Mononuclear cell (primary cell): ENCODE data around the gene MVP. TPM values are rescaled to one million over a fixed set of nuclear protein-coding genes. Genes with fewer than 3 reads are reported as not detected.

Source experiments
- H3K27me3 ChIP-seq: 2 replicates; pipeline ENCODE4 v1.6.0; 2011; ENCODE audit warnings: low read length, control low read depth; ENCODE audit not compliant: insufficient read depth
- H3K4me1 ChIP-seq: 2 replicates; pipeline ENCODE4 v1.5.1; 2011; ENCODE audit warnings: mild to moderate bottlenecking, low read length, control low read depth; ENCODE audit not compliant: insufficient read depth
- H3K4me3 ChIP-seq: 2 replicates; pipeline ENCODE4 v1.5.1; 2011; ENCODE audit warnings: mild to moderate bottlenecking, low read length, moderate library complexity
- H3K9me3 ChIP-seq: 2 replicates; pipeline ENCODE4 v1.5.1; 2011; ENCODE audit warnings: low read depth, mild to moderate bottlenecking, control low read depth, low read length
- total RNA-seq: library from RNA; depleted of rRNA; stranded (reverse); fragments of >200 nt; gene quantifications from one replicate; pipeline ENCODE4 v1.2.3, GENCODE V29; 2012

MVP gene
- total RNA-seq, 1 donor = 75.6 TPM

DNA sequence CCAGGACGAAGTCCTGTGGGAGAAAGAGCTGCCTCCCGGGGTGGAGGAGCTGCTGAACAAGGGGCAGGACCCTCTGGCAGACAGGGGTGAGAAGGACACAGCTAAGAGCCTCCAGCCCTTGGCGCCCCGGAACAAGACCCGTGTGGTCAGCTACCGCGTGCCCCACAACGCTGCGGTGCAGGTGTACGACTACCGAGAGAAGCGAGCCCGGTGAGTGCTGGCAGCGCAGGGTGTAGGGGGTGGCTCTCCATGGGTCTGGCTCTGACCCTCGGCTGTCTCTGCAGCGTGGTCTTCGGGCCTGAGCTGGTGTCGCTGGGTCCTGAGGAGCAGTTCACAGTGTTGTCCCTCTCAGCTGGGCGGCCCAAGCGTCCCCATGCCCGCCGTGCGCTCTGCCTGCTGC lies 21.4 kb downstream of the MVP start:
- Histone ChIP-seq H3K27me3 (no peaks in the 10 kb centered on the region), H3K4me3 (no peak overlapping the region), H3K9me3 (no peaks in the 10 kb centered on the region), H3K4me1 (no peaks in the 10 kb centered on the region)

DNA sequence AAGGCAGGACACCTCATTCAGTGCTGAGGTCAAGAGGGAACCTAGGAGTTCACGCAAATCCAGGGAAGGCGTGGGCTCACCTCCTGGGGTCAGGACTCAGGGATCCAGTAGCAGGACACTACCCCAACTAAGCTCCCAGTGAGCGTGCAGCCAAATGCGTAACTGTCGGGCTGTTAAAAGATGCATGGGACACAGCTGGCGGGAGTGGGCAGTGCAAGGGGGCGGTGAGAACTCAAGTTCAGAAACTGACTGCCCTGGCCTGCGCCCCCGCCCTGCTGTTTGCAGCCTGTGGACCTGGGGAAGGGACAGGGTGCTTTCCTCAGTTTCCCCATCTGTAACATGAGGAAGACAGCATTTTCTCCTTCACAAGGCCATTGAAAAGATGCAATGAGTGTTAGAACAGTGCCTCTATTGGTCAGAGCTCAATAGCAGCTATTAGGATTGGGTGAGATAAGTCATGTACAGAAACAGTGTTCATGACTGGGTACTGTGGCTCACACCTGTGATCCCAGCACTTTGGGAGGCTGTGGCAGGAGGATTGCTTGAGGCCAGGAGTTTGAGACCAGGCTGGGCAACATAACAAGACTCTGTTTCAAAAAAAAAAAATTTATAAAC lies 22.6 kb downstream of the MVP start:
- H3K9me3 ChIP-seq = no peaks in the 10 kb centered on the region
- no peak overlapping the region for H3K4me3 ChIP-seq
- no peaks in the 10 kb centered on the region for H3K27me3 ChIP-seq
- no peaks in the 10 kb centered on the region for H3K4me1 ChIP-seq

DNA sequence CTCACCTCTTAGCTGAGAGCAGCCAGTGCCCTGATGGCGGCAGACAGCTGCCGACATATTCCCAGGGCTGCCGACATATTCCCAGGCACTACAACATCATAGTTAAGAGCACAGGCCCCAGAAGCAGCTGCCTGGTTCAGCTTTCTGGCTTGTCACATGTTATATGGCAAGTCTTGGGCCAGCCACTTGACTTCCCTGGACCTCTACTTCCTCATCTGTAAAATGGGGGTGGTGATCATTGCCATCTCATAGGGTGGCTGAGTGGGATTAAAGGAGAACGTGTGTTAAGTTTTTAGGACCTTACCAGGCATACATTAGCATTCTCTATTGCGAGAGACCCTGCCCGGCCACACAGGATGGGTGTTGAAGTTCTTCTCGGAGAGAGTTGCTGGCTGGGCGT lies 23.7 kb downstream of the MVP start:
- Histone ChIP-seq H3K4me1 (no peaks in the 10 kb centered on the region), H3K9me3 (no peaks in the 10 kb centered on the region), H3K4me3 (no peak overlapping the region), H3K27me3 (no peaks in the 10 kb centered on the region)

DNA sequence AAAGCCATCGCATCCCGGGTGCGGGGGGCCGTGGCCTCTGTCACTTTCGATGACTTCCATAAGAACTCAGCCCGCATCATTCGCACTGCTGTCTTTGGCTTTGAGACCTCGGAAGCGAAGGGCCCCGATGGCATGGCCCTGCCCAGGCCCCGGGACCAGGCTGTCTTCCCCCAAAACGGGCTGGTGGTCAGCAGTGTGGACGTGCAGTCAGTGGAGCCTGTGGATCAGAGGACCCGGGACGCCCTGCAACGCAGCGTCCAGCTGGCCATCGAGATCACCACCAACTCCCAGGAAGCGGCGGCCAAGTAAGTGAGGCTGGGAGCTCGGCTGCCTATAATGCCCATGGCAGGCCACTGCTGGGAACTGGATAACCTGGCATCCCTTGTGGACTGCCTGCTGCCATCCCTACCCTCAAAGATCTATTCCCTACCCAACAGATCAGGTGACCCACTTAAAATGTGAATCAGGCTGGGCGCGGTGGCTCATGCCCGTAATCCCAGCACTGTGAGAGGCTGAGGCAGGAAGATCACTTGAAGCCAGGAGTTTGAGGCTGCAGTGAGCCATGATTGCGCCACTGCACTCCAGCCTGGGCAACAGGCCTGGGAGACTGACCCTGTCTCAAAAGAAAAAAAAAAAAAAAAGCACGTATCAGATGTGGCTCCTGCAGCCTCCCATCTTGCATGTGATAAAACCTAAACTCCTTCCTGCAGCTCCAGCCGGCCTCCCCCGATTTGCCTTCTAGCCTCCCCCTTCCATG lies 24.5 kb downstream of the MVP start:
- H3K27me3 ChIP-seq = no peaks in the 10 kb centered on the region
- no peaks in the 10 kb centered on the region for H3K4me1 ChIP-seq
- H3K9me3 ChIP-seq = no peaks in the 10 kb centered on the region
- H3K4me3 ChIP-seq = no peak overlapping the region

DNA sequence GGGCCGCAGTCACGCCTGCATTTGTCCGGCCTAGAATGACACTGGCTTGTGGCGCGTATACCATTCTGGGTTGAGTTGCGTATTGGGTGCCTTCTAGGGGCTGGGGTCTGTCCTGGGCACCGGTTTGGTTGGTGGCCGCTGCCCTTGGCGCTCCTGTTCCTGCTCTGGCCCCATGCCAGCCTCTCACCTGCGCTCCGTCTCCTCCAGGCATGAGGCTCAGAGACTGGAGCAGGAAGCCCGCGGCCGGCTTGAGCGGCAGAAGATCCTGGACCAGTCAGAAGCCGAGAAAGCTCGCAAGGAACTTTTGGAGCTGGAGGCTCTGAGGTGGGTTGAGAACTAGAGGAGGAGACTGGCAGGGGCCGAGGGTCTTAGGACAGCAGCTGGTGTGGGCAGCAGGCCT lies 25.4 kb downstream of the MVP start:
- H3K4me1 ChIP-seq = no peaks in the 10 kb centered on the region
- no peak overlapping the region for H3K4me3 ChIP-seq
- no peaks in the 10 kb centered on the region for H3K27me3 ChIP-seq
- H3K9me3 ChIP-seq = no peaks in the 10 kb centered on the region

DNA sequence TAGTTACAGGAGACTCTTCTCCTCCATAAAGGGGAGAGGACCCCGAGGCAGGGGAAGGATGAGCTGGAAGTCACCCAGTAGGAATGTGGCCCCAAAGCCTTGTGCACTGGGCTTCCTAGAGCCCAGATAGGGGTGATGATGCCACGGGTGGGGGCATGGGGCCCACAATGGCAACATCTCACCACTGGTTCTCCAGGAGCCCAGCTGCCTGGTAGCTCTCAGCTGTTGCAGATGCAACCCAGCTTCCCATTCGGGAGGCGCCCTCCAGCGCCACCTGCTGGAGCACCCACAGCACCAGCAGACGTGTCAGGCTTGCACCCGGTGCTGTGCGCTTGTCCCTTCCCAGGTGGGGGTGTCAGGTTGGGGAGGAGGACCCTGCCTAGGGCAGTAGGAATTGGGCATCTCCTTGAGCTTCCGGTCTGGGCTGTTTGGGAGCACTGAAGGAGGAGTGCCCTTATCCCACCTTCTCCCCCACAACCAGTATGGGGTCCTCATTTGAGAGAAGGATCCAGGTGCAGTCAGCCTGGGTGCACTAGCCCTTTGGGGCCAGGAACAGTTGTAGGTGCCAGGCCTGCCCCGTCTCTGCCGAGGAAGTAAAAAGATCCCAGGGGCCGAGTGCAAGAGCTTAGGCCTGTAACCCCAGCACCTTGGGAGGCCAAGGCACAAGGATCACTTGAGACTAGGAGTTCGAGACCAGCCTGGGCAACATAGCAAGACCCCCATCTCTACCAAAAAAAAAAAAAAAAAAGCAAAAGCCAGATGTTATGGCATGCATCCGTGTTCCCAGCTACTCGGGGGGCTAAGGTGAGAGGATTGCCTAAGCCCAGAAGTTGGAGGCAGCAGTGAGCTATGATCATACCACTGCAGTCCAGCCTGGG lies 28.4 kb downstream of the MVP start:
- Histone ChIP-seq H3K9me3 (no peaks in the 10 kb centered on the region), H3K4me1 (no peaks in the 10 kb centered on the region), H3K4me3 (no peak overlapping the region), H3K27me3 (no peaks in the 10 kb centered on the region)

DNA sequence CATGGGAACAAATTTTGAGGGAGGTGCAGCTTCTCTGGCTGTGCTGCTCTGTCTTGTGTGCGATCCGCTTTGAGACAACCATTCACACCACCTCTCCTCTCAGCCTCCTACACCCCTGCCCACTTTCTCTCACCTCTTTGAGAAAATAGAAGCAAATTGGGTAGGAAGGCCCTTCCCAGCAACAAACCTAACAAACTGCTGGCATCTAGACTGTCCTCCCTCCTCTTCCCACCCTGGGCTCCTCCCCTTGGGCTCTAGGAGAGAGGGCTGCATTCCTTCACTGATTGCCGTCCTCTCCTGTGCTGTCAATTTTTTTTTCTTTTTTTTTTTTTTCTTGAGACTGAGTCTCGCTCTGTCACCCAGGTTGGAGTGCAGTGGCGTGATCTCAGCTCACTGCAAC lies 29.2 kb downstream of the MVP start:
- no peak overlapping the region for H3K4me3 ChIP-seq
- H3K4me1 ChIP-seq = no peaks in the 10 kb centered on the region
- H3K27me3 ChIP-seq = no peaks in the 10 kb centered on the region
- H3K9me3 ChIP-seq = no peaks in the 10 kb centered on the region

DNA sequence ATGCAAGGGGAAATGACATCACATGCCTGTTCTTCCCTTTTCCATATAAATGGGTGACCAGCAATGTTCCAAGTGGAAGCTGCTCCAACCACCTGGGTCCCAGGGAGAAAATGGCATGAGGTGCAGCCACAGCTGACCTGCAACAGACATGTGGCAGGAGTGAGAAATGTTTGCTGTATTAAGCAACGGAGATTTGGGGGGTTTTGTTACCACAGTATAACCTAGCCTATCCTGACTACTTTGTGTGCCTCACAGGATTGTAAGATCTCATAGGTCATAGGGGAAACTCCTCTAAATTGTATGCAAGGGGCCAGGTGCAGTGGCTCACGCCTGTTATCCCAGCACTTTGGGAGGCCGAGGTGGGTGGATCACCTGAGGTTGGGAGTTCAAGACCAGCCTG lies 30.7 kb downstream of the MVP start:
- Histone ChIP-seq H3K27me3 (no peaks in the 10 kb centered on the region), H3K9me3 (no peaks in the 10 kb centered on the region), H3K4me1 (no peaks in the 10 kb centered on the region), H3K4me3 (no peak overlapping the region)

DNA sequence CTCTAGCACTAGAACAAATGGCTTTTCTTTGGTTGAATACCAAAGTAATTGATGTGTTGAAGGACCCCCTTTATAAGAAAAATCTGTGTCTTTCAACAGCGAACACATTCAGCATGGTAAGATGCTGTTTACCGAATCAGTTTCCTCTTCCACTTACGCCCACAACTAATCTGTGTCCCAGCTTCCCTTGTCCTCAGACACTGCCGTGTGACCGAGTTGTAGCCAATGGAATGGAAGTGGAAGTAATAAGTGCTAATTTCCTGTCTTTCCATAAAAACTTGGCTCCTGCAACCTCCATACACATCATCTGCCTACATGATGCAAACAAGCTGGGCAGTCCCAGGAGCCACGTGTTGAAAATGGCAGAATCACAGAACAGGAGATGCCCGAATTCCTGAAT lies 32.4 kb downstream of the MVP start:
- H3K4me3 ChIP-seq = no peak overlapping the region
- no peaks in the 10 kb centered on the region for H3K27me3 ChIP-seq
- H3K9me3 ChIP-seq = no peaks in the 10 kb centered on the region
- no peaks in the 10 kb centered on the region for H3K4me1 ChIP-seq

DNA sequence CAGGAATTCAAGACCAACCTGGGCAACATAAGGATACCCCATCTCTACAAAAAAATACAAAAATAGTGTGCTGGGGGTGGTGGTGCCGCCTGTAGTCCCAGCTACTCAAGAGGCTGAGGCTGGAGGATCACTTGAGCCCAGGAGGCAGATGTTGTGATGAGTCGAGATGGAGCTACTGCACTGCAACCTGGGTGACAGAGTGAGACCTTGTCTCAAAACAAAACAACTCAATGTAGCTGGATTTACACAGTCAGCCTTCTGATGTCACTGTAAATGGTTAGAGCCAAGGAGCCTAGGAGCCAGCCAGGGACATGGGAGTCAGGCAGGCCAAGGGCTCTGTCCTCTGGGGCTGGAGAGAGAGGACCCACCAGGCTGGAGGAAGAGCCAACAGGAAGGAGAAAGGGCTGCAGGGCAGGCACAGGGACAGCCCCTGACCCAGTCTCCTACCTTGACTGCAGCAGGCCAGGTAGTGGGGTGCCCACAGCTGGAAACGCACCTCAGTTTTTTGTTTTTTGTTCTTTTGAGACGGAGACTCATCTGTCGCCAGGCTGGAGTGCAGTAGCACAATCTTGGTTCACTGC lies 34.3 kb downstream of the MVP start:
- Histone ChIP-seq H3K27me3 (no peaks in the 10 kb centered on the region), H3K4me1 (no peaks in the 10 kb centered on the region), H3K4me3 (no peak overlapping the region), H3K9me3 (no peaks in the 10 kb centered on the region)

DNA sequence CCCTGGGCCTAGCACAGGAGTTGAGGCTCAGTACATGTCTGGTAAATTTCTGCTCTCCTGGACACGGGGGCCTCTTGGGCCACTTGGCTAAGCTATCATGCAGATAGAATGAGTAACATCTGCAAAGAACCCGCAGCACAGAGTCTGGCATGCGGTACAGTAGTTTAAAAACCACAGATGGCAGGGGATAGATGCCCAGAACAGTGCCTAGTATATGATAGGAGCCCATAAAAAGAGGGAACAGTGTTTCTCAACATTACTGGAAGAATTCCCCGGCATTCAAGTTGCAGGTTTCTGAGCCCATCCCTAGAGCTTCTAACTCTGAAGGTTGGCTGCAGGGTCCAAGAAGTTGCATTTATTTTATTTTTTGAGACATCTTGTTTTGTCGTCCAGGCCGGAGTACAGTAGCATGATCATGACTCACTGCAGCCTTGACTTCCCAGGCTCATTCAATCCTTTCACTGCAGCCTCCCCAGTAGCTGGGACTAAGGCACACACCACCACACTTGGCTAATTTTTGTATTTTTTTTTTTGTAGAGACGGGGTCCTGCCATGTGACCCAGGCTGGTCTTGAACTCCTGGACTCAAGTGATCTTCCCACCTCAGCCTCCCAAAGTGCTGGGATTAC lies 37.0 kb downstream of the MVP start:
- Histone ChIP-seq H3K27me3 (no peaks in the 10 kb centered on the region), H3K4me3 (no peak overlapping the region), H3K9me3 (no peaks in the 10 kb centered on the region), H3K4me1 (peaks cover 20% of the 10 kb centered on the region)

DNA sequence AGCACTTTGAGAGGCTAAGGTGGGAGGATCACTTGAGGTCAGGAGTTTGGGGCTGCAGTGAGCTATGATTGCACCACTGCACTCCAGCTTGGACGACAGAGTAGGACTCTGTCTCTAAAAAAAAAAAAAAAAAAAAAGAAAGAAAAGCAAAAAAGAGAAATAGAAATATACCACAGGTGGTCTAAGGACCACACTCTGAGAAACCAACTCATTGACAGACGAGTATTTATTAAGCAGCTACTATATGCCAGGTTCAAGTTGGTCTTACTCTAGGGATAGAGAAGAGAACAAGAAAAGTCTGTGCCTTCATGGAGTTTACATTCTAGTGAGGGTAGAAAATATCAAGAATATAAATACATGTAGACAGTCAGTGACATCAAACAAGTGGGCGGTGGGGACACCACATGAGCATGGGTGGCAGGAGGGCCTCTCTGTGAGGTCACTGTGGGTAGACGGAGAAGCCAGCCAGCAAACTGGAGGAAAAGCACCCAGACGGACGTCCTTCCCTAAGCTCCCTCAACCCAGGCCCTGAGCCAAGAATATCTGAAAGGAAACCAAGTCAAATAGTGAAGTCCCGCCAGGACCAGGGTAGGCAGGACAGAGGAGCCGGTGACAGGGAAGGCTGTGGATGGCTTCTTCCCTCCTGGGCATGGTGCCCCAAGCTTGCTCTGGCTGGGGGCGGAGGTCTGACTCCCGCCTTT lies 38.0 kb downstream of the MVP start:
- Histone ChIP-seq H3K9me3 (no peaks in the 10 kb centered on the region), H3K27me3 (no peaks in the 10 kb centered on the region), H3K4me1 (peaks cover 24% of the 10 kb centered on the region), H3K4me3 (no peak overlapping the region)

DNA sequence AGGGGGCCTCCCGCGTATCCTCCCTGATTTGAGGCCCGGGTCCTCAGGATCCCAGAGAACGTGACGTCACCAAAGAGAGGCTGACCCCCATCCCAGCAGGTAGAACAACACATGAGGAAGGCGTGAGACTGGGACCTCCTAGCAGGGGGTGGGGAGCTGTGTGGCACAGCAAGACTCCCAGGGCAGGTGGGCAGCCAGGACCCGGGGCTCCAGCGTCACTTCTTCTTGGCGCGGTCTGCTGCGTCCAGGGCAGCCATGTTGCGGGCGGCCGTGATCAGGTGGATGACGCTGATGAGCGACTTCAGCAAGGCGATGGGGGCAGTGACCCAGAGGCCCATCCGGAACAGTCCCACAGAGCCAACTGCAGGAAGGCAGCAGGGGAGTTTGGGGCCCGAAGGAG lies 38.7 kb downstream of the MVP start:
- H3K27me3 ChIP-seq = no peaks in the 10 kb centered on the region
- H3K4me3 ChIP-seq = no peak overlapping the region
- peaks cover 29% of the 10 kb centered on the region for H3K4me1 ChIP-seq
- no peaks in the 10 kb centered on the region for H3K9me3 ChIP-seq

DNA sequence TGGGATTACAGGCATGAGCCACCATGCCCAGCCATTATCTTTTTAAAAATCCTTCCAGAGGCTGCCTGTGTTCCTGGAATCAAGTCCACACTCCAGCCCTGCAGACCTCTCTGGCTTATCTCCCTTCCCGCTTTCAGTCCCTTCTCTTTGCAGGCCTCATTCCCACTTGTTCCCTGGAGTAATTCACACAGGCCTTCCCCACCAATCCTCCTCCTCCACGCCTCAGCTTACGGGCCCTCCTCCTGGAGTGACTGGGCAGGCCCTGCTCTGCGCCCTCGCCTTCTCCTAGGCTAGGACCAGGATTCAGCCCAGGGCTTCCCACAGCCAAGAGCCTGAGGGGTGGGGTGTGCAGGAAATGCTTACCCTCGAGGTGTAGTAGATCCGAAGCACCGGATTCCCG lies 40.0 kb downstream of the MVP start:
- Histone ChIP-seq H3K27me3 (no peaks in the 10 kb centered on the region), H3K4me1 (peaks cover 29% of the 10 kb centered on the region), H3K4me3 (no peak overlapping the region), H3K9me3 (no peaks in the 10 kb centered on the region)
